Measurements from ENCODE around the gene GANAB.
A peak's percentile ranks its signal among the peaks of the same experiment; 100 is the strongest.

The GANAB gene

GRCh38 chr11:62614275-62614674 is 32.1 kb downstream of the GANAB start:
- no peaks in the 10 kb centered on the region for H3K79me1 ChIP-seq (ENCODE audit: low read length)
- peak overlapping the region; percentile 71 for H3K56ac ChIP-seq (ENCODE audit: low read length)
- H3K79me2 ChIP-seq (ENCODE audit: control insufficient read depth, insufficient read depth, low read length), result no peaks in the 10 kb centered on the region
- no peak overlapping the region for H2AK5ac ChIP-seq (ENCODE audit: low read length)
- no peak overlapping the region for H3K18ac ChIP-seq (ENCODE audit: low read length)
- H2BK15ac ChIP-seq (replicated peaks; ENCODE audit: low read depth), result no peak overlapping the region
- peak; percentile 82 for DNase-seq
- H3K36me3 ChIP-seq (ENCODE audit: control insufficient read depth, insufficient read depth, low read length), result no peaks in the 10 kb centered on the region
- no peak overlapping the region for H2BK120ac ChIP-seq (ENCODE audit: low read depth, low read length)
- no peak overlapping the region for H4K8ac ChIP-seq (ENCODE audit: low read depth, low read length)
- H3K4ac ChIP-seq (ENCODE audit: low read depth, low read length), result no peak overlapping the region
- peak overlapping the region; percentile 71 for H3K27ac ChIP-seq (ENCODE audit: low read depth, low read length)
- peaks cover 6% of the 10 kb centered on the region for H3K4me1 ChIP-seq (ENCODE audit: control insufficient read depth, low read depth, low read length)
- H3K23ac ChIP-seq (ENCODE audit: low read length), result no peak overlapping the region
- no CpG with 5 or more reads among the region's 8 CpGs for WGBS (ENCODE audit: extremely low coverage, insufficient coverage, low lambda C conversion rate)
- H3K9ac ChIP-seq (ENCODE audit: low read length), result peak overlapping the region; percentile 55
- H3K27me3 ChIP-seq (ENCODE audit: insufficient read depth, low read length, poor library complexity), result no peaks in the 10 kb centered on the region
- no peak overlapping the region for H3K4me3 ChIP-seq (ENCODE audit: low read length)
- no peak overlapping the region for H2BK5ac ChIP-seq (ENCODE audit: low read length)
- no peak overlapping the region for H3K4me2 ChIP-seq (ENCODE audit: low read length)
- no peak overlapping the region for H4K5ac ChIP-seq (ENCODE audit: low read length)

GRCh38 chr11:62613291-62613778 is 33.1 kb downstream of the GANAB start:
- H3K18ac ChIP-seq (ENCODE audit: low read length), result no peak overlapping the region
- H3K4me1 ChIP-seq (ENCODE audit: control insufficient read depth, low read depth, low read length), result peaks cover 6% of the 10 kb centered on the region
- H3K79me1 ChIP-seq (ENCODE audit: low read length), result no peaks in the 10 kb centered on the region
- peak overlapping the region; percentile 32 for H3K27ac ChIP-seq (ENCODE audit: low read depth, low read length)
- H2BK15ac ChIP-seq (replicated peaks; ENCODE audit: low read depth), result no peak overlapping the region
- H4K8ac ChIP-seq (ENCODE audit: low read depth, low read length), result no peak overlapping the region
- H3K23ac ChIP-seq (ENCODE audit: low read length), result no peak overlapping the region
- no peak overlapping the region for H2BK120ac ChIP-seq (ENCODE audit: low read depth, low read length)
- WGBS (ENCODE audit: extremely low coverage, insufficient coverage, low lambda C conversion rate), result no CpG with 5 or more reads among the region's 15 CpGs
- no peak overlapping the region for H2BK5ac ChIP-seq (ENCODE audit: low read length)
- no peaks in the 10 kb centered on the region for H3K27me3 ChIP-seq (ENCODE audit: insufficient read depth, low read length, poor library complexity)
- no peak overlapping the region for H4K5ac ChIP-seq (ENCODE audit: low read length)
- no peaks in the 10 kb centered on the region for H3K79me2 ChIP-seq (ENCODE audit: control insufficient read depth, insufficient read depth, low read length)
- peak overlapping the region; percentile 1 for H3K56ac ChIP-seq (ENCODE audit: low read length)
- H3K9ac ChIP-seq (ENCODE audit: low read length), result no peak overlapping the region
- H3K4ac ChIP-seq (ENCODE audit: low read depth, low read length), result no peak overlapping the region
- no peak overlapping the region for H2AK5ac ChIP-seq (ENCODE audit: low read length)
- H3K36me3 ChIP-seq (ENCODE audit: control insufficient read depth, insufficient read depth, low read length), result no peaks in the 10 kb centered on the region
- DNase-seq, result no peak
- no peak overlapping the region for H3K4me3 ChIP-seq (ENCODE audit: low read length)
- no peak overlapping the region for H3K4me2 ChIP-seq (ENCODE audit: low read length)

GRCh38 chr11:62612366-62613290 is 33.8 kb downstream of the GANAB start, which contains the start of the genes EML3 and ROM1:
Gene EML3, minus strand, starts transcription at chr11:62612775. Its CDS starts 318 bp downstream, at chr11:62612457.
Gene ROM1, plus strand, starts transcription at chr11:62613257. Its CDS starts 25 bp downstream, at chr11:62613282.
- Histone ChIP-seq H3K4ac (ENCODE audit: low read depth, low read length) (peak within 1 kb of the TSS; percentile 41), H3K4me2 (ENCODE audit: low read length) (peak within 1 kb of the TSS; percentile 100), H3K27me3 (ENCODE audit: insufficient read depth, low read length, poor library complexity) (no peaks in the 10 kb centered on the region), H3K4me3 (ENCODE audit: low read length) (peak within 1 kb of the TSS; percentile 82), H4K5ac (ENCODE audit: low read length) (no peak within 1 kb of the TSS), H4K8ac (ENCODE audit: low read depth, low read length) (no peak within 1 kb of the TSS), H2AK5ac (ENCODE audit: low read length) (no peak within 1 kb of the TSS), H3K9ac (ENCODE audit: low read length) (peak within 1 kb of the TSS; percentile 95), H3K18ac (ENCODE audit: low read length) (peak within 1 kb of the TSS; percentile 55), H3K4me1 (ENCODE audit: control insufficient read depth, low read depth, low read length) (peaks cover 6% of the 10 kb centered on the region), H2BK120ac (ENCODE audit: low read depth, low read length) (peak within 1 kb of the TSS; percentile 5), H3K36me3 (ENCODE audit: control insufficient read depth, insufficient read depth, low read length) (no peaks in the 10 kb centered on the region), H3K23ac (ENCODE audit: low read length) (peak within 1 kb of the TSS; percentile 98), H3K56ac (ENCODE audit: low read length) (peak within 1 kb of the TSS; percentile 98), H3K27ac (ENCODE audit: low read depth, low read length) (peak within 1 kb of the TSS; percentile 38), H3K79me2 (ENCODE audit: control insufficient read depth, insufficient read depth, low read length) (no peaks in the 10 kb centered on the region), H2BK5ac (ENCODE audit: low read length) (no peak within 1 kb of the TSS), H2BK15ac (replicated peaks; ENCODE audit: low read depth) (no peak within 1 kb of the TSS), H3K79me1 (ENCODE audit: low read length) (no peaks in the 10 kb centered on the region)
- WGBS (ENCODE audit: extremely low coverage, insufficient coverage, low lambda C conversion rate), result no CpG with 5 or more reads among the region's 91 CpGs
- DNase-seq, result peak; percentile 97

- peak overlapping the region; percentile 98 for H3K56ac ChIP-seq (ENCODE audit: low read length)
- H3K4me1 ChIP-seq (ENCODE audit: control insufficient read depth, low read depth, low read length), result peaks cover 6% of the 10 kb centered on the region
- peak overlapping the region; percentile 41 for H3K4ac ChIP-seq (ENCODE audit: low read depth, low read length)
- H3K79me1 ChIP-seq (ENCODE audit: low read length), result no peaks in the 10 kb centered on the region
- H3K18ac ChIP-seq (ENCODE audit: low read length), result peak overlapping the region; percentile 55
- H4K5ac ChIP-seq (ENCODE audit: low read length), result no peak overlapping the region
- DNase-seq, result peak; percentile 59
- no peak overlapping the region for H2AK5ac ChIP-seq (ENCODE audit: low read length)
- peak overlapping the region; percentile 100 for H3K4me2 ChIP-seq (ENCODE audit: low read length)
- peak overlapping the region; percentile 98 for H3K23ac ChIP-seq (ENCODE audit: low read length)
- H3K27me3 ChIP-seq (ENCODE audit: insufficient read depth, low read length, poor library complexity), result no peaks in the 10 kb centered on the region
- H3K36me3 ChIP-seq (ENCODE audit: control insufficient read depth, insufficient read depth, low read length), result no peaks in the 10 kb centered on the region
- H3K27ac ChIP-seq (ENCODE audit: low read depth, low read length), result peak overlapping the region; percentile 38
- no peak overlapping the region for H2BK15ac ChIP-seq (replicated peaks; ENCODE audit: low read depth)
- H2BK120ac ChIP-seq (ENCODE audit: low read depth, low read length), result peak overlapping the region; percentile 5
- no peak overlapping the region for H4K8ac ChIP-seq (ENCODE audit: low read depth, low read length)
- H3K9ac ChIP-seq (ENCODE audit: low read length), result peak overlapping the region; percentile 95
- no peaks in the 10 kb centered on the region for H3K79me2 ChIP-seq (ENCODE audit: control insufficient read depth, insufficient read depth, low read length)
- H3K4me3 ChIP-seq (ENCODE audit: low read length), result peak overlapping the region; percentile 82
- no peak overlapping the region for H2BK5ac ChIP-seq (ENCODE audit: low read length)
- no CpG with 5 or more reads among the region's 34 CpGs for WGBS (ENCODE audit: extremely low coverage, insufficient coverage, low lambda C conversion rate)
Measured at GRCh38 chr11:62611705-62612365, 34.6 kb downstream of the GANAB start.

GRCh38 chr11:62610814-62611704 is 35.4 kb downstream of the GANAB start:
- no peak overlapping the region for H3K27ac ChIP-seq (ENCODE audit: low read depth, low read length)
- no peaks in the 10 kb centered on the region for H3K79me1 ChIP-seq (ENCODE audit: low read length)
- H3K4me3 ChIP-seq (ENCODE audit: low read length), result peak overlapping the region; percentile 82
- no peaks in the 10 kb centered on the region for H3K36me3 ChIP-seq (ENCODE audit: control insufficient read depth, insufficient read depth, low read length)
- no peak overlapping the region for H3K4ac ChIP-seq (ENCODE audit: low read depth, low read length)
- no peak overlapping the region for H2BK5ac ChIP-seq (ENCODE audit: low read length)
- H2BK15ac ChIP-seq (replicated peaks; ENCODE audit: low read depth), result no peak overlapping the region
- H2AK5ac ChIP-seq (ENCODE audit: low read length), result no peak overlapping the region
- H4K5ac ChIP-seq (ENCODE audit: low read length), result no peak overlapping the region
- no peak overlapping the region for H4K8ac ChIP-seq (ENCODE audit: low read depth, low read length)
- H3K56ac ChIP-seq (ENCODE audit: low read length), result peak overlapping the region; percentile 98
- no peak overlapping the region for H3K18ac ChIP-seq (ENCODE audit: low read length)
- H3K4me1 ChIP-seq (ENCODE audit: control insufficient read depth, low read depth, low read length), result peaks cover 6% of the 10 kb centered on the region
- no peak overlapping the region for H2BK120ac ChIP-seq (ENCODE audit: low read depth, low read length)
- DNase-seq, result no peak
- H3K23ac ChIP-seq (ENCODE audit: low read length), result peak overlapping the region; percentile 66
- WGBS (ENCODE audit: extremely low coverage, insufficient coverage, low lambda C conversion rate), result no CpG with 5 or more reads among the region's 28 CpGs
- peak overlapping the region; percentile 95 for H3K9ac ChIP-seq (ENCODE audit: low read length)
- H3K4me2 ChIP-seq (ENCODE audit: low read length), result peak overlapping the region; percentile 100
- H3K79me2 ChIP-seq (ENCODE audit: control insufficient read depth, insufficient read depth, low read length), result no peaks in the 10 kb centered on the region
- no peaks in the 10 kb centered on the region for H3K27me3 ChIP-seq (ENCODE audit: insufficient read depth, low read length, poor library complexity)

All from mesendoderm (in vitro differentiated cells).